Astrocyte of the cerebellum (primary cell): ENCODE data around the gene CIC.
A peak's percentile ranks its signal among the peaks of the same experiment; 100 is the strongest.

Experiments used
- DNase-seq: peaks from one replicate; pipeline ENCODE4 v3.0.0-alpha.2; 2011; ENCODE audit warnings: low read depth
- H3K4me3 ChIP-seq: 2 replicates; pipeline ENCODE4 v1.5.1; 2011; ENCODE audit warnings: mild to moderate bottlenecking, low read depth, low read length, moderate library complexity
- in situ Hi-C: cut with HindIII; loops from 2 replicates; pipeline ENCODE4 v1.10.0; 2017; ENCODE audit warnings: low sequenced_read_pairs
- TF ChIP-seq, protein P1 (sequence below): IDR thresholded peaks from 2 replicates; pipeline ENCODE4 v1.5.1; 2012; ENCODE audit warnings: low read length, low read depth, moderate library complexity, mild to moderate bottlenecking; ENCODE audit errors: missing control alignments

Gene CIC

DNA sequence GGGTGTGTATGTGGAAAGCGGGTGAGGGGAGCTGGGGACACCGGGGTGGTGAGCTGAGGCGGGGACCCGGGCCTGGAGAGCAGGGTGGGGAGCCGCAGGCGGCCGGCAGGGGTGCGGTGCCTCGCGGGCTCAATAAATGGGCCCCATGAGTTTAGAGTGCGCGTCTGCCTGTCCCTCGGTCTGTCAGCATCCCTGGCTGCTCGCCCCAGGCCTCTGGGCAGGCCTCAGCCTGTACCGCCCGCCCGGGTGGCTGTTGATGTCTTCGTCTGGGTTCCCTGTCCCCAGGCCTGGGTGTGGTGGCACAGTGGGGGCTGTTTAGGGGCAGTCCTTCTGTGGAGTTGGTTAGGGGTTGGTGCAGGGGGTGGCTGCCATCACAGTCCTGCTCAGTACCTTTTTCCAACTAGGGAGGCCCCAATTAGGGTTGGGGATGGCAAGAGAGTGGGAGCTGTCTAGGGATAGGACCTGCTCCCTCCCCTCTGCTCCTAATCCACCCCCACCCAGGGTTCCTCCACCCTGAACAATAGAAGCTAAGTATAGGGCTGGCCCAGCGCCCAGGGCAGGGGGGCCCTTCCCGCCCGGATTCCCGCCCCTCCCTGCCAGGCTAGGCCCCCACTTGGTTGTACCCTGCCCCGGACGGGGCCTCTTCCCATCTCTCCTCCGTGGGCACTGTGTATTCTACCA, 12.2 kb downstream of the CIC start:
- TF ChIP-seq, protein P1, sequence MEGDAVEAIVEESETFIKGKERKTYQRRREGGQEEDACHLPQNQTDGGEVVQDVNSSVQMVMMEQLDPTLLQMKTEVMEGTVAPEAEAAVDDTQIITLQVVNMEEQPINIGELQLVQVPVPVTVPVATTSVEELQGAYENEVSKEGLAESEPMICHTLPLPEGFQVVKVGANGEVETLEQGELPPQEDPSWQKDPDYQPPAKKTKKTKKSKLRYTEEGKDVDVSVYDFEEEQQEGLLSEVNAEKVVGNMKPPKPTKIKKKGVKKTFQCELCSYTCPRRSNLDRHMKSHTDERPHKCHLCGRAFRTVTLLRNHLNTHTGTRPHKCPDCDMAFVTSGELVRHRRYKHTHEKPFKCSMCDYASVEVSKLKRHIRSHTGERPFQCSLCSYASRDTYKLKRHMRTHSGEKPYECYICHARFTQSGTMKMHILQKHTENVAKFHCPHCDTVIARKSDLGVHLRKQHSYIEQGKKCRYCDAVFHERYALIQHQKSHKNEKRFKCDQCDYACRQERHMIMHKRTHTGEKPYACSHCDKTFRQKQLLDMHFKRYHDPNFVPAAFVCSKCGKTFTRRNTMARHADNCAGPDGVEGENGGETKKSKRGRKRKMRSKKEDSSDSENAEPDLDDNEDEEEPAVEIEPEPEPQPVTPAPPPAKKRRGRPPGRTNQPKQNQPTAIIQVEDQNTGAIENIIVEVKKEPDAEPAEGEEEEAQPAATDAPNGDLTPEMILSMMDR = no peak
- peak overlapping the region; percentile 75 for H3K4me3 ChIP-seq
- DNase-seq = no peak
- in situ Hi-C loops = no loop called here

DNA sequence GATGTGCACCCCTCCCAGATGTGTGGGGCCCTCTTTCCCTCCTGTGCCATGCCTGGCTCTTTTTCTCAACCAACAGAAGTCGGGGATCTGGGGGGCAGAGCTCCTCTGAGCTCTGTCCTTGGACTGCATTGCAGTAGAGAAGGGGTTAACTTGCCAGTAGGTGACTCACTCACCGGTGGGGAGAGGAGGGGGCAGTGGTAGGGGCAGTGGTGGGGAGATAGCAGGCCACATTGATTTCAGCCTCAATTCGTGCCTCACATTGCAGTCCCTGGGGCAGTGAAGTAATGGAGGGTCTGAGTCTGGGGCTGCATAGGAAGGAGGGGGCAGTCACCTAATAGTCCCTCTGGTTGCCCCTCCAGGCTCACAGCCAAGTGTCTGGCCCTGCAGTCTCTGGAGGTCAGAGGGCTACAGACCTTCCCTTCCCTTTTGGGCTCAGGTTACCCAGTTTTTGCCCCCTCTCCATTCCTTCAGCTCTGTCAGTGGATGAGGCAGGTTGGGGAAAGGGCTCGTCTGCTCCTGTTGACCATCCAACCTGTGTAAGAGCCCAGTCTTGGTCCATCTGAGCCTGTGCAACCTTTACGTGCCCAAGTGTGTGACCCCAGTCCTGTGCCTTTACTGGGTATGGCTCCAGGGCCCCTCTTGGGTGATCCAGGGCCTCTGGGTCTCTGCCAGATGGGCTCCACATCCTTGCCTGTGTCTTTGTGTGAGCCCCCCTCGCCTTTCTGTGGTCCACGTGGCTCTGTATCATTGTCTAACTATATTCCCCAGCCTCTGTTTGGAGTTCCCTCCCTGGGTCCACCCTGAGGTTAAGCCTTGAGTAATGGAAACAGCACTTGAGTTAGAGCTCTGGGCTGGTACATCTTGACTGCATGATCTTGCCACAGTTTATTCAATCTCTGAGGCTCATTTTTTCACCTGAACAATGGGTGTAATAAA, 13.0 kb downstream of the CIC start:
- TF ChIP-seq, protein P1 = no peak
- in situ Hi-C loops = no loop called here
- H3K4me3 ChIP-seq = peak overlapping the region; percentile 75
- no peak for DNase-seq

DNA sequence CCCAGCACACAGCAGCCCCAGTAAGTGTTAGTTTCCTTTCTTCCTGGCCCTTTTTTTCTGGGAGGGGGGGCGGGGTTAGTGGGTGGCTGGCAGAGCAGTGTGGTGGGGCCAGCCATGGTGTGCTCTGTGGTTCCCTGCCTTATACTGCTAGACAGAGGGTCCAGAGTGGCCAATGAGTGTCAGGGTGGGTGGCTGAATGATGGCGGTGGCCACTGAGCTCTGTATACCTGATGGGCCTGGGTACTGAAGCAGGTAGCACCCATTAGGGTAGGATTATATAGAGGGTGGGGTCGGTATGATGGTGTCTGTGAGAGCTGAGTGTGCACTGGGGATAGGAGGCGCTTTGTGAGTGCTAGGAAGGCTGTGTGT, 13.8 kb downstream of the CIC start:
- no peak overlapping the region for H3K4me3 ChIP-seq
- DNase-seq = no peak
- in situ Hi-C loops = no loop called here
- TF ChIP-seq, protein P1 = no peak

DNA sequence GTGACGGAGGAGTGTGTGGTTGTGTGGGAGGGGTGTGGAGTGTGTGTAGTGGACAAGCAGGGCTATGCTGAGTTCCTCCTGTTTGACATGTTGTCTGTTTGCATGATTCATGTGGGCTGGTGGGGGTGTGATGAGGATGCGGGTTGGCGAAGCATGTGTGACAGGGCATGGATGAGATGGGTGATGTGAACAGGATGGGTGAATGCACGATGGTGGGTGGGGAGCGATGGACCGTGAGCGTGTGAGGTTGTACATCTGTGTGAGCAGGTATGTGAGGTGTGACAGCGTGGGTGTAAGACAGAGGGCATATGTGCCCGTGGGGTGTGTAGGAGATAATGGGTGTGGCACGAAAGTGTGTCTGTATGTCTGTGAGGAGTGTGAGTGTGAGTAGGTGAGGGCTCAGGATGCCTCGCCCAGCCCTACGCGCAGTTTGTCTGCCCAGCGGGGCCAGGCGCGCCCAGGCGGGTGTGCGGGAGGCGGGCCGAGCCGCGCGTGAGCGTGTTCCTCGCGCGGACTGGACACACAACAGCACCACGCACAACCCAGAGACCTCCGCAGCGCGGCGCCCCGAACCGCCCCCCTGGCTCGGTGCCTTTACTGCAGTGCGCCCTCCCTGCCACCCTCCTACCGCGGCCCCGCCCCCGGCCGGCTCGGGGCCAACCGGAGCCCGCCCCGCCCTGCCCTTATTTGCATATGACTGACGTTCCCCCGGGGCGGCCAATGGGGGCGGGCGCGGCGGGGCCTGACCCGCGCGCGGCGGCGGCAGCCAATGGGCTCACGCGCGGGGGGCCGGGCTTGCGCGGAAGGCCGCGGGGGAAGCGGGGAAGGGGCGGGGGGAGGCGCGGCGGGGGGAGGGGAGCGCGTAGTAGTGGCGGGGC, 14.4 kb downstream of the CIC start:
- peak overlapping the region; percentile 28 for H3K4me3 ChIP-seq
- TF ChIP-seq, protein P1 = no peak
- in situ Hi-C loops = no loop called here
- DNase-seq = peak; percentile 75

DNA sequence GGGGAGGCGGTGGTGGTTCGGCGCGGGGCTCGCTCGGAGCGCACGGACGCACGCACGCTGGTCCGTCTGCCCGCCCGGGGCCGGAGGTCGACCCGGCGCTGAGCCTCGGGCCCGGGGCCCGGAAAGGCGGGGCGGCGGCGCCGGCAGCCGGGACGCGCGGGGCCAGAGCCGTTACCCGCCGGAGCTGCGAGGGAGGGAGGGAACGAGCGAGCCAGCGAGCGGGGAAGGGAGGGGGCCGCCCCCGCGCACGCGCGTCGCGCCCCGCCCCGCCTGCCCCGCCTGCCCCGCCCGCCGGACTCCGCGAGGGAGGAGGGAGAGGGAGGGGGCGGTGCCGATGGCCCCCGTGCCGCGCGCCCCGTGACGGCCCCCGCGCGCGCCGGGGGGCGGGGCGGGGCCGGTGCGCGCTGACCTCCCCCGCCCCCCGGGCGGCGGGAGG, 15.0 kb downstream of the CIC start:
- TF ChIP-seq, protein P1 = no peak
- H3K4me3 ChIP-seq = peak overlapping the region; percentile 24
- peak; percentile 41 for DNase-seq
- in situ Hi-C loops = no loop called here
